Measurements from ENCODE around the gene RPH3AL. TPM values are rescaled to one million over a fixed set of nuclear protein-coding genes. Genes with fewer than 3 reads are reported as not detected.

Gene RPH3AL
- polyA plus RNA-seq, 1 donor from 2014 or later = 13.8 TPM

- no peak overlapping the region for H3K27ac Mint-ChIP-seq
- H3K9me3 Mint-ChIP-seq = peaks cover 0 to 2% (median 0%) of the 10 kb centered on the region in 3 donors
- no peaks in the 10 kb centered on the region for H3K4me1 Mint-ChIP-seq
- no peak overlapping the region for H3K4me3 Mint-ChIP-seq
- peaks cover 2% of the 10 kb centered on the region for H3K36me3 Mint-ChIP-seq
- peaks cover 4% of the 10 kb centered on the region for H3K27me3 Mint-ChIP-seq
These were observed 93.7 kb downstream of the RPH3AL start for GRCh38 chr17:258906-259305.

GRCh38 chr17:258045-258734 lies 94.4 kb downstream of the RPH3AL start:
- Mint-ChIP-seq H3K27me3 (peaks cover 4% of the 10 kb centered on the region), H3K4me1 (no peaks in the 10 kb centered on the region), H3K4me3 (no peak overlapping the region), H3K9me3 (peaks cover 0 to 2% (median 0%) of the 10 kb centered on the region in 3 donors), H3K27ac (no peak overlapping the region), H3K36me3 (peaks cover 1% of the 10 kb centered on the region)

GRCh38 chr17:253091-253846 lies 99.3 kb downstream of the RPH3AL start:
- no peaks in the 10 kb centered on the region for H3K27me3 Mint-ChIP-seq
- no peaks in the 10 kb centered on the region for H3K36me3 Mint-ChIP-seq
- no peaks in the 10 kb centered on the region for H3K9me3 Mint-ChIP-seq
- H3K4me1 Mint-ChIP-seq = no peaks in the 10 kb centered on the region
- H3K27ac Mint-ChIP-seq = no peak overlapping the region
- no peak overlapping the region for H3K4me3 Mint-ChIP-seq

- H3K4me1 Mint-ChIP-seq = no peaks in the 10 kb centered on the region
- no peak overlapping the region for H3K27ac Mint-ChIP-seq
- H3K9me3 Mint-ChIP-seq = no peaks in the 10 kb centered on the region
These were observed 100.2 kb downstream of the RPH3AL start for GRCh38 chr17:252456-252855.

GRCh38 chr17:251531-251930 lies 101.1 kb downstream of the RPH3AL start:
- no peaks in the 10 kb centered on the region for H3K4me1 Mint-ChIP-seq
- H3K4me3 Mint-ChIP-seq = no peak overlapping the region
- no peaks in the 10 kb centered on the region for H3K9me3 Mint-ChIP-seq
- no peaks in the 10 kb centered on the region for H3K27me3 Mint-ChIP-seq
- H3K36me3 Mint-ChIP-seq = no peaks in the 10 kb centered on the region
- H3K27ac Mint-ChIP-seq = peak overlapping the region in 1 of 3 donors; percentile 32

More at GRCh38 chr17:252456-252855, 100.2 kb downstream of the RPH3AL start:
- Mint-ChIP-seq H3K36me3 (no peaks in the 10 kb centered on the region), H3K4me3 (no peak overlapping the region), H3K27me3 (no peaks in the 10 kb centered on the region)

- Mint-ChIP-seq H3K27me3 (no peaks in the 10 kb centered on the region), H3K9me3 (no peaks in the 10 kb centered on the region), H3K36me3 (no peaks in the 10 kb centered on the region), H3K4me3 (no peak overlapping the region), H3K27ac (no peak overlapping the region), H3K4me1 (no peaks in the 10 kb centered on the region)
These were observed 101.9 kb downstream of the RPH3AL start for GRCh38 chr17:250487-251300.

GRCh38 chr17:249236-249993 lies 103.2 kb downstream of the RPH3AL start:
- Mint-ChIP-seq H3K4me1 (no peaks in the 10 kb centered on the region), H3K9me3 (peaks cover 0 to 2% (median 0%) of the 10 kb centered on the region in 3 donors), H3K36me3 (no peaks in the 10 kb centered on the region), H3K4me3 (no peak overlapping the region), H3K27ac (no peak overlapping the region), H3K27me3 (no peaks in the 10 kb centered on the region)

- H3K4me1 Mint-ChIP-seq = no peaks in the 10 kb centered on the region
- no peaks in the 10 kb centered on the region for H3K27me3 Mint-ChIP-seq
- H3K36me3 Mint-ChIP-seq = no peaks in the 10 kb centered on the region
- peaks cover 0 to 2% (median 0%) of the 10 kb centered on the region in 3 donors for H3K9me3 Mint-ChIP-seq
- no peak overlapping the region for H3K4me3 Mint-ChIP-seq
- no peak overlapping the region for H3K27ac Mint-ChIP-seq
These were observed 104.0 kb downstream of the RPH3AL start for GRCh38 chr17:248337-249235.

GRCh38 chr17:247767-248166 lies 104.8 kb downstream of the RPH3AL start:
- Mint-ChIP-seq H3K9me3 (peaks cover 0 to 2% (median 0%) of the 10 kb centered on the region in 3 donors), H3K27me3 (no peaks in the 10 kb centered on the region), H3K4me1 (no peaks in the 10 kb centered on the region), H3K36me3 (no peaks in the 10 kb centered on the region), H3K27ac (no peak overlapping the region), H3K4me3 (no peak overlapping the region)

- no peak overlapping the region for H3K4me3 Mint-ChIP-seq
- no peaks in the 10 kb centered on the region for H3K4me1 Mint-ChIP-seq
- H3K36me3 Mint-ChIP-seq = no peaks in the 10 kb centered on the region
- peak overlapping the region in 1 of 3 donors; percentile 39 for H3K27ac Mint-ChIP-seq
- peaks cover 0 to 2% (median 0%) of the 10 kb centered on the region in 3 donors for H3K9me3 Mint-ChIP-seq
- no peaks in the 10 kb centered on the region for H3K27me3 Mint-ChIP-seq
These were observed 105.7 kb downstream of the RPH3AL start for GRCh38 chr17:246851-247421.

GRCh38 chr17:246226-246625 lies 106.4 kb downstream of the RPH3AL start:
- Mint-ChIP-seq H3K27me3 (no peaks in the 10 kb centered on the region), H3K4me3 (no peak overlapping the region), H3K4me1 (no peaks in the 10 kb centered on the region), H3K9me3 (peaks cover 0 to 2% (median 0%) of the 10 kb centered on the region in 3 donors), H3K27ac (no peak overlapping the region), H3K36me3 (no peaks in the 10 kb centered on the region)

GRCh38 chr17:245611-246010 lies 107.0 kb downstream of the RPH3AL start:
- Mint-ChIP-seq H3K4me3 (no peak overlapping the region), H3K27me3 (no peaks in the 10 kb centered on the region), H3K4me1 (no peaks in the 10 kb centered on the region), H3K9me3 (peaks cover 0 to 2% (median 0%) of the 10 kb centered on the region in 3 donors), H3K36me3 (no peaks in the 10 kb centered on the region), H3K27ac (peak overlapping the region in 1 of 3 donors; percentile 35)

- H3K36me3 Mint-ChIP-seq = no peaks in the 10 kb centered on the region
- no peaks in the 10 kb centered on the region for H3K27me3 Mint-ChIP-seq
- peak overlapping the region in 1 of 3 donors; percentile 35 for H3K27ac Mint-ChIP-seq
- no peak overlapping the region for H3K4me3 Mint-ChIP-seq
- peaks cover 0 to 1% (median 0%) of the 10 kb centered on the region in 3 donors for H3K4me1 Mint-ChIP-seq
- H3K9me3 Mint-ChIP-seq = peaks cover 0 to 2% (median 0%) of the 10 kb centered on the region in 3 donors
These were observed 107.6 kb downstream of the RPH3AL start for GRCh38 chr17:245020-245419.

All from IgD-negative memory B cell (primary cell).